HS-27A (cell line): ENCODE measurements around the gene ABHD18.
"Not testable (repeated sequence)": the region's sequence is repeated elsewhere in the genome, so short reads cannot be mapped to it uniquely, and the experiment has no call there.

Experiments used
- DNase-seq: peaks from one replicate; pipeline ENCODE4 v3.0.0-alpha.2; 2012; ENCODE audit warnings: low read depth, missing footprints

ABHD18 gene

DNA sequence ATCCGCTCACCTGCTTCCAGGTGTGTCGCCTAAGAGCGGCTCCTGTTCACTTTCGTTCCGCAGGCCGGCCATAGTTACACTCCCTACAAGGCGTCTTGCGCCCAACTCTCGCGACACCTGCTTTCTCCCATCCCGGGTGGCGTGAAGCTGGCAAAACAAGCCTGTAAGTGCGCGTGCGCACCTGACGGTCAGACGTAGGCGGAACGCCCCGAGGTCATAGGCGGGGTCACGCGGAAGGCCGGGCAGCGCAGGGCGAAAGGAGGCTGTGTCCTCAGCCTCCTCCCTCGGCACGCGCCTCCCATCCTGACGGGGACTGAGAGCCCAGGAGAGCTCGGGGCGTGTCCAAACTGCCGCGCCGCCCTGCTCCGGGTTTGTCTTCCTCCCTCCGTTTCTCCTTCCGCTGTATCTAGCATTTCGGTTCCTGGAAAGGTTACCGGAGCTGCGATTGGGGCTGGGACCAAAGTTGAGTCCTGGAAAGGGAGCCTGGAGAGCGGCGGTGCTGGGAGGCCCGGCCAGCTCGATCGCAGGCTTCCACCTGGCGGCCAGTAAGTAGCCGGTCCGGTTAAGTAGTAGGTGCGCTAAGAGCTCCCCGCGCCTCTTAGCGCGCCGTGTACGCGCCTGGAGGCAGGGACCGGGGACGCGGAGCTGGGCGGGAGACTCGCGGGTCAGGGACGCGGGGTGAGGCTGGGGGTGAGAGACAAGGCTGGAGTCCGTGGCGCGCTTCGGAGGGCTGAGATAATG lies at the start of gene ABHD18, which contains the start of gene MFSD8:
Gene ABHD18 (plus strand): TSS at position 345 of the 741 bp plus-strand sequence. CDS start 17,550 bp downstream, outside the sequence.
Gene MFSD8 (minus strand): TSS at position 112 of the 741 bp plus-strand sequence. CDS start 40 bp downstream, at position 72.
- peak; percentile 88 for DNase-seq

DNA sequence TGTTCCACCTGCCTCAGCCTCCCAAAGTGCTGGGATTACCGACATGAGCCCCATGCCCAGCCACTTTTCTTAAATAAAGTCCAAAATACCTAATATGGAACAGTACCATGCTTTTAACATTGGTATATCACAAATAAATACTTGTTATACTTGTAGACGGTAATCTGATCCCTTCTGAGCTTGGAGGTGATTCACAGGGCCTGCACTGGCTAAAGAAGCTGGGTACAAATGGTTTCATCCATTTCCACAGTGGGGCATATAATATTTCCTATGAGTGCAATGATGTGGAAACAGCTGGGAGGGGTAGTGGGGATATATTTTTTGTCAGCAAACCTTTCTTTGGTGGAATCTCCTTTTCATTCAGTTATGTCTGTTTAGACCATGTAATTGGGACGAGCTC lies 48.7 kb upstream of the ABHD18 start:
- no peak for DNase-seq

DNA sequence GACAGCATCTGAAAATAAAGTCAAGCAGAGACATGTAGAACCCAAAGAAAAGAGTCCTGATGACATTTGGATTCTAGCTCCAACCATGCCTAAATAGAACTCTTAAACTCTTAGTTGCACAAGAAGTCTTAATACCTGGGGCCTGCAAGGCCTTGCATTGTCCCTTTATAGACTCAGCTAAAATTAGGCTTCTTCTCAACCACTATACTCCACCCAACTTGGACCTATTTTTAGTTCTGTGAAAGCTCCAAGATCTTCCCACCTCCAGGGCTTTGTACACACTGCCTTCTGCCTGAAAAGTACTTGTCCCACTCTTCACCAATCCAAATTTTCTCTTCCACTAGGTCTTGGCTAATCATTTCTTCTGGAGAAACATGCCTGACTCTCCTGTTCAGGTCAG lies 48.1 kb upstream of the ABHD18 start:
- DNase-seq, result no peak

DNA sequence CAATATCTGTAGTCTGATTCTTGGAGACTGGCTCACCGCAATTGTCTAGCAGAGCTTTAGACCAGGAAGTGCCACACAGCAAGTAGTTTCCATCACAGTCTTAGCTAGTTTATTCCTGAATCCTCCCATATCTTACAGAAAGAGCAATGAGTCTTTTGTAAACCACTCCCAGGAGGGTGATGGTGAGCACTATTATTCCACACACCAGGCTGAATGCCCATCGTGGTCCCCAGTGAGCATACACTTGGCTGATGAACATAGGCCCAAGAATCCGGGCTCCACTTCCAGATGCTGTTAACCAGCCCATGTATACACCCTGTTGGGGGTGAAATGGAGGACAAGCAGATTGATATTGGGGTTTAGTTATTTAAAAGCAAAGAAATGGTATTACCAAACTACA lies 44.7 kb upstream of the ABHD18 start:
- DNase-seq, result no peak

DNA sequence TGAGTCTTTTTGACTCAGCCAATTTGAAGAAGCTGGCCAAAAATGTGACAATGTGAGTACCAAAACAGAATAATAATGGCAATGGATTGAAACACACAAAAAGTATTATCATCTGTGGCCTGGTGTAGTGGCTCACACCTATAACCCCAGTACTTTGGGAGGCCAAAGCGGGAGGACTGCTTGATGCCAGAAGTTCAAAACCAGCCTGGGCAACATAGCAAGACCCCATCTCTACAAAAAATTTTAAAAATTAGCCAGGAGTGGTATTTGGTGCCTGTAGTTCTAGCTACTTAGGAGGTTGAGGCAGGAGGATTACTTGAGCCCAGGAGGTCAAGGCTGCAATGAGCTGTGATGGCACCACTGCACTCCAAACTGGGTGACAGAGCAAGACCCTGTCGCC lies 43.0 kb upstream of the ABHD18 start:
- DNase-seq, result no peak

DNA sequence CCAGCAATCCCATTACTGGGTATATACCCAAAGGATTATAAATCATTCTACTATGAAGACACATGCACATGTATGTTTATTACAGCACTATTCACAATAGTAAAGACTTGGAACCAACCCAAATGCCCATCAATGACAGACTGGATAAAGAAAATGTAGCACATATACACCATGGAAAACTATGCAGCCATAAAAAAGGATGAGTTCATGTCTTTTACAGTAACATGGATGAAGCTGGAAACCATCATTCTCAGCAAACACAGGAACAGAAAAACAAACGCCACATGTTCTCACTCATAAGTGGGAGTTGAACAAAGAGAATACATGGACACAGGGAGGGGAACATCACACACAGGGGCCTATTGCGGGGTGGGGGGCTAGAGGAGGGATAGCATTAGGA lies 39.5 kb upstream of the ABHD18 start:
- not testable (repeated sequence) for DNase-seq

DNA sequence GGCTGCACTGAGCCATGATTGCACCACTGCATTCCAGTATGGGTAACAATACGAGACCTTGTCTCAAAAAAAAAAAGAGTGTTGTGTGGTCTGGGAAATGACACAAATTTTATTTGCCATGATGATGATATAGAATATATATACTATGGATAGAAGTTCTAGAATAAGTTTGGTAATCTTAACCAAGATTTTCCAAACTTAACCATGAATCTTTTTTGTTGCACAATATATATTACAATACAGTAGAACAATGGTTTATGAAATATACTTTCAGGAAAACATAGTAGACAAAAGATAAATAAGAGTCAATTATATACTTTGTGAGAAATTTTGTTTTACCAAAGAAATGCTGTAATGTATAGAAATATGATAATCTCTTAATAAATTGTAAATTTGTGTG lies 35.0 kb upstream of the ABHD18 start:
- DNase-seq, result no peak

DNA sequence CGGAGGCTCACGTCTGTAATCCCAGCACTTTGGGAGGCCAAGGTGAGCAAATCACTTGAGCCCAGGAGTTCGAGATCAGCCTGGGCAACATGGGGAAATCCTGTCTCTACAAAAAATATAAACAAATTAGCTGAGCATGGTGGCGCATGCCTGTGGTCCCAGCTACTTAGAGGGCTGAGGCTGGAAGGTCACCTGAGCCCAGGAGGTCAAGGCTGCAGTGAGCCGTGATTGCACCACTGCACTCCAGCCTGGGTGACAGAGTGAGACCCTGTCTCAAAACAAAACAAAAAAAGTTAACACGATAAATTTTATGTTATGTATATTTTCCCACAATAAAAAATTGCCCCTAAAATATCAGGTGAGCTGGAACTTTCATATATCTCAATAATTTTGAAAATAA lies 33.4 kb upstream of the ABHD18 start:
- not testable (repeated sequence) for DNase-seq

DNA sequence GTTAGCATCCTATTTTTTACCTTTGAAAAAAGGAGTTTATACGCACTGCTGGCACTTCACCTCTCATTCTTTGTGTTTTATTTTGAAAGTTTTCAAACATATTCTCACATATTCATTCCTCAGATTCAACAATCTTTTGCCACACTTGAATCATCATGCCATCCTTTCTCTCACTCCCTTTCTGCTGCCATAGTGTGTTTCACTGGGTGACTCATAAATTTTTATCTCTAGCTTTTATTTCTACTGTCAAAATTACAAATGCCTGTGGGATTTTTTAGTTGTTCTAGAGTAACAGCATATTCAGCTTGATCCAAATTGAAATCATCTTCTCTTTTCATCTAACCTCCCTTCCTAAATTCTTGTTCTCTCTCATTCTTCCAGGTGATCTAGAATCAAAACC lies 28.2 kb upstream of the ABHD18 start:
- no peak for DNase-seq

DNA sequence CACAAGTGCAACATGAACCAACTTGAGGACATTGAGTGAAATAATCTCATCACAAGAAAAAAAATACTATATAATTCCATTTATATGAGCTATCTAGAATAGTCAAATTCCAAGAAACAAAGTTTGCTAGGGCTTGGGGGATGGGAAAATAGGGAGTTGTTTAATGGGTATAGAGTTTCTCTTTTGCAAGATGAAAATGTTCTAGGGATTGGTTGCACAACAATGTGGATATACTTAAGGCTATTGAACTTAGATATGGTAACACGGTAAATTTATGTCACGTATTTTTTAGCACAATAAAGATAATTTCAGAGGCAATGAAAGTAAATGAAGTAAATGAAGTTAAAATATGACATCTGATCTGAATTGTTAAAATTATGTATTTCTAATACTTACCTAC lies 8.1 kb upstream of the ABHD18 start:
- DNase-seq, result no peak

DNA sequence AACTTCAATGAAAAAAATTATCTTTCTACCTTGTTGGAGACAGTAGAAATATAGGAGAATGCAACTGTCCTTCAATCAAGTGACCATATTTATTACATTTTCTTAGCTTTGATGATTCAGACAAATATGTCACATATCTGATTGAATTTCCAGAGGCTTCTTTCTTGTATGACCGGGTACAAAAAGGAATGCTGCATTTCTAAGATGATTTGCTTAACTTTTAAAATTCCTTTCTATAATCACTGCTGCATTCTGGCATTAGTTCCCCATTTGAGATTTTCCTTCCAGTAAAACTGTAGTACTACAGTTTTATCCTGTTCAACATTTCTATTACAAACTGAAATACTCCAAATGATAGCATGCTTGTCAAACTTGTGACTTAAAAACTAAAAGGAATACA lies 5.4 kb upstream of the ABHD18 start:
- DNase-seq, result no peak

DNA sequence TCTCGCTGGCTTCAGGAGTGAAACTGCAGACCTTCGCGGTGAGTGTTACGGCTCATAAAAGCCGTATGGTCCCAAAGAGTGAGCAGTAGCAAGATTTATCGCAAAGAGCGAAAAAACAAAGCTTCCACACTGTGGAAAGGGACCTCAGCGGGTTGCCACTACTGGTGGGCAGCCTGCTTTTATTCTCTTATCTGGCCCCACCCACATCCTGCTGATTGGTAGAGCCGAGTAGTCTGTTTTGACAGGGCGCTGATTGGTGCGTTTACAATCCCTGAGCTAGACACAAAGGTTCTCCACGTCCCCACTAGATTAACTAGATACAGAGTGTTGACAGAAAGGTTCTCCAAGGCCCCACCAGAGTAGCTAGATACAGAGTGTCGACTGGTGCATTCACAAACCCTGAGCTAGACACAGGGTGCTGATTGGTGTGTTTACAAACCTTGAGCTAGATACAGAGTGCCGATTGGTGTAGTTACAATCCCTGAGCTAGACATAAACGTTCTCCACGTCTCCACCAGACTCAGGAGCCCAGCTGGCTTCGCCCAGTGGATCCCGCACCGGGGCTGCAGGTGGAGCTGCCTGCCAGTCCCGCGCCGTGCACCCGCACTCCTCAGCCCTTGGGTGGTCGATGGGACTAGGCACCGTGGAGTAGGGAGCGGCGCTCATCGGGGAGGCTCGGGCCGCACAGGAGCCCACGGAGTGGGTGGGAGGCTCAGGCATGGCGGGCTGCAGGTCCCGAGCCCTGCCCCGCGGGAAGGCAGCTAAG lies 1.4 kb upstream of the ABHD18 start:
- DNase-seq, result not testable (repeated sequence)

DNA sequence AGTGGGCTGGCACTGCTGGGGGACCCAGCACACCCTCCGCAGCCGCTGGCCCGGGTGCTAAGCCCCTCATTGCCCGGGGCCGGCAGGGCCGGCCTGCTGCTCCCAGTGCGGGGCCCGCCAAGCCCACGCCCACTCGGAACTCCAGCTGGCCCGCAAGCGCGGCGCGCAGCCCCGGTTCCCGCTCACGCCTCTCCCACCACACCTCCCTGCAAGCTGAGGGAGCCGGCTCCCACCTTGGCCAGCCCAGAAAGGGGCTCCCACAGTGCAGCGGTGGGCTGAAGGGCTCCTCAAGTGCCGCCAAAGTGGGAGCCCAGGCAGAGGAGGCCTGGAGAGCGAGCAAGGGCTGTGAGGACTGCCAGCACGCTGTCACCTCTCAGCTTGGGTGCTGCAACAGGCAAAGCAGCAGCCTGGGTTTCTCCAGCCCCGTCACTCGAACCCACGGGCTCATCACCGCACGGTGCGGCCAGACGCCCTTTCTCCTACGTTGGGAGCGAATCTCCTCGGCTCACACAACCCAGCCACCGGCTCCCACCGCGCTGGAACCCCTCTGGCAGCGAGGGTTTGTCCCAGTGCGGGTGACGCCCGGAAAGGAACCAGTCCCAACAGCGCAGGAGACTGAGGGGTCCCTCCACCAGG lies 662 bp upstream of the ABHD18 start:
- DNase-seq, result not testable (repeated sequence)

DNA sequence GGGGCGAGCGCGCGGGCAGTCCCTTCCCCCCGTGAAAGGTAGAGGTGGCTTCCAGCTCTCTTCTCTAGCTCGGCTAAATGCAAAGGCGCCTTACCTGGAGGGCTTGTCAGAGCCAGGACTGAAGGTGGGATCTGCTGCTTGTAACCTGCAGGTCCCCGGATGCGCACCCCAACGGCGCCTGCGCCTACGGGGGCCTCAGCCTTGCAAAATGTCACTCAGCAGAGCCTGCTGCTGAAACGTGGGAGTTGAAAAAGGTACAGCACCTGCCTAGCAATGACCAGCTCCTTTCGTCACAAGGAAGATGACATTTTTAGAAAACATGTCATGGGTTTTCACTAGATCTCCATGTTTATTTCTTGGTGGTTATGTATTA lies 583 bp downstream of the ABHD18 start:
- DNase-seq, result no peak

DNA sequence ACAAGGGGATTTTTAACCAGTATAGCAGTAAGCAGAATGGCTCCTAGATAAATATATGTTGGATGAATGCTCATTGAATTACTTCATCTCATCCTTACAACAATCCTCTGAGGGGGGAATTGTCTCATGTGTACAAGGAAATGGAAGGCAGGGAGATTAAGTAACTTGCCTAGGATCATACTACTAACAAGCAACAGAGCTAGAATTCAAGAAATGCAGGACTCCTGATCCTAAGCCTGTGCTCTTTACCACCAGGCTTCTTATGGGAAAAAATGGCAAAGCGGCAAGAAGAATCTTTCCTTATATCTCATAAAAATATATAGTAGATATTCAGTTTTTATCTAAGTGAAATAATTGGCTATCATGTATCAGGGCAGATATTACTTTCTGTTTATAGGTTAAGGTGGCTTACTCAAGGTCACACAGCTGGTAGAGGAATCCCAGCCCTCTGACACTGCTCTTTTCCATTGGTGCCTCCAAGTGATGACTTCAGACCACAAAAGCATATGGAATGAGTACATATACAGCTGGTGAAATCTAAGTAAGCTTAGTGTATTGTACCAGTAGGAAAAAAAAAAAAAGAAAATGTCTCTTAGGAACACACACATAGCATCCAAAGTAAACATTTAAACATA lies 2.1 kb downstream of the ABHD18 start:
- no peak for DNase-seq

DNA sequence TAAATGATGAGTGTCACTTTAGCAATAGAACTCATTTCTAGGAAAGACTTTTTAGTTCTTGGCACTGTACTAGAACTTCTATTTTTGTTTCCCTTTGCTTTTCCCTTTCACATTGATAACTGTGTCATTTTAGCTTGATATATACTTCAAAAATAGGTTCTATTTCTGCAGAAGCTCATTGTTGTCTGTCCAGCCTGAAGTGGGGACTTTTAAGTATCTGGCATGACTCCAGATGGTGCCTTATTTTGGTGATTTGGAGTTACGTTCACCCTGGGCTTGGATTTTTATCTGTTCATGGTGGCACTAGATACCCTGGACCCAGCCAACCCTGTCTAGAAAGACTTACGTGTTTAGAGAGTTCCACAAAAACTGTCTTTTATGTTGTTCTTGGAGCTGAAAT lies 3.4 kb downstream of the ABHD18 start:
- DNase-seq, result no peak

DNA sequence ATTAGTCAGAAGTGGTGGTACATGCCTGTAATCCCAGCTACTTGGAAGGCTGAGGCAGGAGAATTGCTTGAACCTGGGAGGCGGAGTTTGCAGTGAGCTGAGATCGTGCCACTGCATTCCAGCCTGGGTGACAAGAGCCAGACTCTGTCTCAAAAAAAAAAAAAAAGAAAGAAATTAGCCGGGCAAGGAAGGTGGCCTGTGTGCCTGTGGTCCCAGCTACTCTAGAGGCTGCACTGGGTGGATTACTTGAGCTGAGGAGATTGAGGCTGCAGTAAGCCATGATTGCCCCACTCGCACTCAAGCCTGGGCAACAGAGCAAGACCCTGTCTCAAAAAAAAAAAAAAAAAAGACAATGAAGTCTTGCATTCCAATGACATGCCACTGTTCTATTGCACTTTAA lies 5.7 kb downstream of the ABHD18 start:
- not testable (repeated sequence) for DNase-seq

DNA sequence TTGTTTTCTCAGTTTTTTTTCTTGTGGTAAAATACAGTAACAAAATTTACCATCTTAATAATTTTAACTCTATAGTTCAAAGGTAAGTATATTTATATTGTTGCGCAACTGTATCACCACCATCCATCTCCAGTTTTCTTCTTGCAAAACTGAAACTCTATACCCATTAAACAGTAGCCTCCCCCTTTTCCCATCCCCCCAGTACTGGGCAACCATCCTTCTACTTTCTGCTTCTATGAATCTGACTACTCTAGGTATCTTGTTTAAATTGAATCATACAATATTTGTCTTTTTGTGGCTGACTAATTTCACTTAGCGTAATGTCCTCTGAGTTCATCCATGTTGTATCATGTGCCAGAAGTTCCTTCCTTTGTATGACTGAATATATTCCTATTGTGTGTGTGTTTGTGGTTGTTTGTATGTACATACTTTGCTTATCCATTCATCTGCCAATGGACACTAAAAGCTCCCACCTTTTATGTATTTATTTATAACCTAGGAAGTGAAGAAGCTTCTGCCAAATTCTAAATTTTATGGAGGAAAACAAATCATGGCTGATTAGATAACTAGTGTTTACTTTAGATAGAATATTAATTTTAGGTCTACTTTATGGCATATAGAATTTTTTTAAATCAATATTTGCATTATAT lies 10.0 kb downstream of the ABHD18 start:
- DNase-seq, result no peak

DNA sequence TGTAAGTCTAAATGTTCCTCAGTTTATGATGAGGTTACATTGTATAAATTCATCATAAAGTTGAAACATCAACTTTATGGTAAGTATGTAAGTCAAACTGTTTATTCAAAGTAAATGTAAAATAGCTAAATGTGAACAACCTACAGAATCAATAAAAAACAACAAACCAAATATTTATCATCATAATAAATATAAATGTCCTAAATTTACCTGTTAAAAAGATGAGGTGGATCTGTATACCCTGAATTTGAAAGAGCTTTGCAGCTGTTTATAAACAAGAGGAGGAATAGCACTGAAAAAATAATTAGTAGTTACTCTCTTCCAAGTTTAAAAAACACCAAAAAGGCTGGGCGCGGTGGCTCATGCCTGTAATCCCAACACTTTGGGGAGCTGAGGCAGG lies 13.7 kb downstream of the ABHD18 start:
- no peak for DNase-seq

DNA sequence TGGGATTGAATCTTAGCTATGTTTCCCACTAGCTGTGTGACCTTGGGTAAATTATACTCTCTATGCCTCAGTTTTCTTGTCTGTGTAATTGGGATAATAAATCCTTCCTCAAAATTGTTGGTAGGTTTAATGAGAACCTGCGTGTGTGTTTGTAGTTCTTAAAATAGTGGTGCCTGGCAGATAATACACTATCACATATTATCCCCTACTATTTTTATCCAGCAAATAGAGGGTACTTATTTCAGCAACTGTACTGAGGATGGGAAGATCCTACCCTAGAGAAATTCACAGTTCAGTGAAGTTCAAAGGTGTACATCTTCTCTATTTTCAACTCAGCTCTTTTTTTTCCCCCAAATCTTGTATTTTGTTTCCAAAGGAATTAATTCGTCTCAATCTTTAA lies 17.2 kb downstream of the ABHD18 start:
- no peak for DNase-seq

DNA sequence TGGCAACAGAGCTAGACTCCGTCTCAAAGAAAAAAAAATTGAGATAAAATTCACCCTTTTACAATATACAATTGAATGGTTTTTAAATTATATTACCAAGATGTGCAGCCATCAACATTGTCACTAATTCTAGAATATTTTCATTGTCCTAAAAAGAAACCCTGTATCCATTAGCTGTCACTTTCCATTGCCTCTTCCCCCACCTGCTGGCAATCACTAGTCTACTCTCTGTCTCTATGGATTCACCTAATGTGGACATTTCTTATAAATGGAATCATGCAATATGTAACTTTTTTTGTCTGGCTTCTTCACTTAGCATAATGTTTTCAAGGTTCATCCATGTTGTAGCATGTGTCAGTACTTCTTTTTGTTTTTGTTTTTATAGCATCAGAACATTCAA lies 20.8 kb downstream of the ABHD18 start:
- DNase-seq, result no peak

DNA sequence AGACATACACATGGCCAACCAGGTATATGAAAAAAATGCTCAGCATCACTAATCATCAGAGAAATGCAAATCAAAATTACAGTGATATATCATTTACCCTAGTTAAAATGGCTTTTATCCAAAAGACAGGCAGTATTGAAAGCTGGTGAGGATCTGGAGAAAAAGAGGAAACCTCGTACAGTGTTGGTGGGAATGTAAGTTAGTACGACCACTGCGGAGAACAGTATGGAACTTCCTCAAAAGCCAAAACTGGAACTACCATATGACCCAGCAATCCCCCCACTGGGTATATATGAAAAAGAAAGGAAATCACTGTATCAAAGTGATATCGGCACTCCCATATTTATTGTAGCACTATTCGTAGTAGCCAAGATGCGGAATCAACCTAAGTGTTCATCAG lies 23.4 kb downstream of the ABHD18 start:
- no peak for DNase-seq
